Kidney (tissue), 14 donors: ENCODE results near the gene NR3C1. TPM values are rescaled to one million over a fixed set of nuclear protein-coding genes. Genes with fewer than 3 reads are reported as not detected.

Experiments
- DNase-seq, 5 donors: peaks; one replicate each; pipeline ENCODE4 v3.0.0-alpha.2; 2013 to 2020
- FAIRE-seq: peaks from 2 replicates; lab custom pipeline; 2012; peaks lifted over from hg19 to GRCh38; lab: Jason Lieb, UNC
- H3K27ac ChIP-seq, 2 donors: one replicate each; pipeline ENCODE4 v1.7.0; 2013; ENCODE audit warnings: low read depth in 2 of 2, low read length in 2 of 2, inconsistent platforms in 1 of 2
- H3K27me3 ChIP-seq: one replicate; pipeline ENCODE4 v1.7.1; 2013; ENCODE audit warnings: low read length, inconsistent platforms; ENCODE audit not compliant: control insufficient read depth, insufficient read depth
- H3K36me3 ChIP-seq, 3 donors: one replicate each; pipeline versions ENCODE4 v1.7.0 to v1.7.1; 2013; ENCODE audit warnings: low read length in 3 of 3, control low read depth in 1 of 3, inconsistent platforms in 1 of 3; ENCODE audit not compliant: insufficient read depth in 3 of 3, control insufficient read depth in 2 of 3
- H3K4me1 ChIP-seq, 3 donors: one replicate each; pipeline versions ENCODE4 v1.7.0 to v1.7.1; 2013; ENCODE audit warnings: low read length in 3 of 3, inconsistent platforms in 1 of 3, low read depth in 1 of 3; ENCODE audit not compliant: control insufficient read depth in 2 of 3, insufficient read depth in 2 of 3
- H3K4me3 ChIP-seq, 3 donors: one replicate each; pipeline versions ENCODE4 v1.7.0 to v1.8.1; 2013; ENCODE audit warnings: low read length in 3 of 3, control low read depth in 1 of 3, inconsistent platforms in 1 of 3
- H3K9ac ChIP-seq, 3 donors: one replicate each; pipeline versions ENCODE4 v1.7.0 to v1.7.1; 2013; ENCODE audit warnings: low read length in 3 of 3, control low read depth in 1 of 3, inconsistent platforms in 1 of 3
- H3K9me3 ChIP-seq, 3 donors: one replicate each; pipeline versions ENCODE4 v1.7.0 to v1.7.1; 2013; ENCODE audit warnings: low read length in 3 of 3, control low read depth in 1 of 3, inconsistent platforms in 1 of 3; ENCODE audit not compliant: control insufficient read depth in 2 of 3, insufficient read depth in 1 of 3
- CTCF ChIP-seq: IDR thresholded peaks from 3 replicates; pipeline ENCODE4 v1.5.1; 2012; ENCODE audit warnings: mild to moderate bottlenecking, moderate library complexity, borderline replicate concordance; ENCODE audit not compliant: insufficient read depth; ENCODE audit errors: extremely low read depth
- intact Hi-C: fragments of 100-400 bp; cut with DNase I; formaldehyde crosslinking; loops from one replicate; pipeline ENCODE4 v1.11.1; 2022
- polyA plus RNA-seq: library from polyadenylated mRNA; stranded (reverse); fragments of 350-450 nt; fragmentation: Illumina TruSeq; extraction: RNeasy Lipid Tissue Mini Kit (QIAGEN cat#74804); gene quantifications from one replicate; pipeline ENCODE4 v1.2.3, GENCODE V29; 2014; ENCODE audit warnings: low read depth, low replicate concordance; ENCODE audit not compliant: insufficient read depth
- total RNA-seq: library from RNA; stranded (reverse); fragmentation: NEBNext Ultra II Directional; extraction: Animal tissue kit (Norgen Biotek cat#: 25700); gene quantifications from one replicate; pipeline ENCODE4 v1.2.1, GENCODE V29; 2021
- donor health status: control.
- donor health status: control.
- donor health status: control.
- donor health status: control.
- donor health status: control.
- donor health status: DM: yes; HTN: yes; CAD: no.
- donor health status: Normal renal cell carcinoma (clear cell type).

The NR3C1 gene
- total and polyA plus RNA-seq, 2 donors from 2014 or later, result 23.4 to 69.0 TPM

- intact Hi-C loops, result no loop called here
- Histone ChIP-seq H3K27ac (no peak overlapping the region), H3K4me1 (no peaks in the 10 kb centered on the region), H3K9me3 (no peaks in the 10 kb centered on the region), H3K9ac (no peak overlapping the region), H3K36me3 (peaks cover 0 to 17% (median 0%) of the 10 kb centered on the region in 3 donors), H3K27me3 (no peaks in the 10 kb centered on the region), H3K4me3 (no peak overlapping the region)
- DNase-seq, result no peak
- FAIRE-seq, result no peak
- TF ChIP-seq CTCF, result no peak
These were observed 113.4 kb downstream of the NR3C1 start for GRCh38 chr5:143290125-143290524.

DNA sequence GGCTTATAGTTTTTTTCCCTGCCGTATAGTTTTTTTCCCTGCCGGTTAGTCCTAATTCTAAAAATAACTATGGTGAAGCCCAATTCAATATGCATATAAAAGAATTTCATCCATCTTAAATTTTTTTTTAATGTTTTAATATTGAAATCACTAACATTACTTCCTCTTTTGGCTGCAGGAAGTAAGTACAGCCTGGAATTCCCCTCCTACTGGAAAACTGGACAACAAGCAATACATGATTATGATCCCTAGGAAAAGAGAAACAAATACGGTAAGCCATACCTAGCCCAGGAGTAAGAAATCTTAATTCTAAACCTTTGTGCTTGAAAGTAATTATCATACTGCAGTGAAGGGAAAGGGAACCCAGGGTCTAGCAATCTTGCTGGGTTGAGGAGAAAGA is 119.0 kb downstream of the NR3C1 start:
- Histone ChIP-seq H3K9ac (no peak overlapping the region), H3K4me1 (no peaks in the 10 kb centered on the region), H3K27me3 (no peaks in the 10 kb centered on the region), H3K36me3 (no peaks in the 10 kb centered on the region), H3K27ac (no peak overlapping the region), H3K4me3 (no peak overlapping the region), H3K9me3 (peaks cover 0 to 4% (median 0%) of the 10 kb centered on the region in 3 donors)
- no peak for FAIRE-seq
- no peak for DNase-seq
- no peak for TF ChIP-seq CTCF
- intact Hi-C loops, result no loop called here

GRCh38 chr5:143284002-143284401 is 119.5 kb downstream of the NR3C1 start:
- DNase-seq (no peak), FAIRE-seq (no peak)
- Histone ChIP-seq H3K27ac (no peak overlapping the region), H3K4me1 (no peaks in the 10 kb centered on the region), H3K4me3 (no peak overlapping the region), H3K36me3 (no peaks in the 10 kb centered on the region), H3K9me3 (peaks cover 0 to 4% (median 0%) of the 10 kb centered on the region in 3 donors), H3K9ac (no peak overlapping the region), H3K27me3 (no peaks in the 10 kb centered on the region)
- no peak for TF ChIP-seq CTCF
- intact Hi-C loops, result no loop called here

DNA sequence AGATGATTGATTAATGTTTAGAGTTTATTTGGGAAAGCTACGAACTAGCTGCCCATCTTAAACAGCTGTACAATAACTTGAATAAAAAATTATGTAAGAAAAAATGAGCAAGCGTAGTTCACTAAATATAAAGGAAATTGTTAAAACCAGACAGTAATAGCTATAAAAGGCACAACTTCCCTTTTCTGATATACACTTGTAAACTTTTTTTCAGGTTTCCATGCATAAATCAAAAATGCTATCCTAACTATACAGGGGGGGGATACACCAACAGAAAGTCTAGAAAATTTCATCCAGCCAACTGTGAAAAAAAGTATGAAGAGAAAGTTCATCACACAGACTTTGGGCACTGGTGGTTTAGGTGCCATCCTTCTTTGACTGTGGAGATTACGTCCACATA is 122.3 kb downstream of the NR3C1 start:
- no peak for FAIRE-seq
- no peak for DNase-seq
- Histone ChIP-seq H3K9me3 (peaks cover 0 to 4% (median 0%) of the 10 kb centered on the region in 3 donors), H3K4me1 (no peaks in the 10 kb centered on the region), H3K36me3 (no peaks in the 10 kb centered on the region), H3K27me3 (no peaks in the 10 kb centered on the region), H3K27ac (no peak overlapping the region), H3K4me3 (no peak overlapping the region), H3K9ac (no peak overlapping the region)
- intact Hi-C loops, result no loop called here
- TF ChIP-seq CTCF, result no peak
